Retinal pigment epithelial cell (primary cell): Measurements from ENCODE around the gene MRPL23.

Experiments used
- DNase-seq: peaks from one replicate; pipeline ENCODE4 v3.0.0-alpha.2; 2010; ENCODE audit warnings: low read depth
- H3K4me3 ChIP-seq: 2 replicates; pipeline ENCODE4 v1.5.1; 2011; ENCODE audit warnings: mild to moderate bottlenecking, low read length, control low read depth, moderate library complexity
- TF ChIP-seq, protein P1 (sequence below): conservative IDR thresholded peaks from 2 replicates; pipeline ENCODE4 v1.5.1; 2011; ENCODE audit warnings: low read depth, low read length, control low read depth, inconsistent platforms

Gene MRPL23

DNA sequence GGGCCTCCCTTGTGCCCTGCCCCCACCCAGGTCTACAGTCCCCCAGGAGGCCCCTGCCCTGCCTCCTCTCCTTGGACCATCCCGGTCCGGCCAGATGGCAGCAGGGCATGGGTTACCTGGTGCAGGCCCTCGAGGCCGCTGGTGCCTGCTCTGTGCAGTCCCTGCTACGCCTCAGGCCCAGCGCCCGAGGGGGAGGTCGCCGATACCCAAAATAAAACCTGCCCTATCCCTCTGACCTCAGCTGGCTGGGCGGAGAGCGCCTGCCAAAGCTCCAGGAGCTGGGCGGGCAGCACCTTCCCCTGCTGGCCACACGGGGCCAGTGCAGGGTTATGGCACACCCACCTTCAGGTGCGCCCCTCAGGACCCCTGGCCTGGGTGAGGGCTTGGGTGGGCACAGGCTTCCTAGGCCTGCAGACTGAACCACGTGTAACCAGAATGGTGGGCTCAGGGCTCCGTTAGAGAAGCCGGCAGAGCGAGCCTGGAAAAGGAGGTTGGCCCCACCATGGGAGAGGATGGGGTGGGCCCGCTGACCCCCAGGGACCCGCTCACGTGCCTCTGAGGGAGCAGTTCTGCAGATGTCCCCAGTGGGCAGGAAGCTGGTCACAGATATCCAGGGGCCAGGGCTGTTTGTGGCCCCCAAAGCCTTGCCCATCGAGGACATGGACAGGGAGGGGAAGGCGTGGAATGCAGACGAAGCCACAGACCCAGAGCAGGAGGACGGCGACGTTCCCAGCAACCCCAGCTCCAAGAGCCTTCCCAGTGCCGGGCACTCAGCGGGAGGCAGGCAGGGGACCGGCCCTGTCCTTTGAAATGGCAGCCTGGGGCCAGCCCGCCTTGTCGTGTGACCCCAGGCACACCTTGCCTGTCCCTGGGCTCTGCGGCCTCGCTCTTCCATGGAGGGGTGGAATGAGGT is 29.4 kb upstream of the MRPL23 start:
- no peak for DNase-seq
- TF ChIP-seq, protein P1, sequence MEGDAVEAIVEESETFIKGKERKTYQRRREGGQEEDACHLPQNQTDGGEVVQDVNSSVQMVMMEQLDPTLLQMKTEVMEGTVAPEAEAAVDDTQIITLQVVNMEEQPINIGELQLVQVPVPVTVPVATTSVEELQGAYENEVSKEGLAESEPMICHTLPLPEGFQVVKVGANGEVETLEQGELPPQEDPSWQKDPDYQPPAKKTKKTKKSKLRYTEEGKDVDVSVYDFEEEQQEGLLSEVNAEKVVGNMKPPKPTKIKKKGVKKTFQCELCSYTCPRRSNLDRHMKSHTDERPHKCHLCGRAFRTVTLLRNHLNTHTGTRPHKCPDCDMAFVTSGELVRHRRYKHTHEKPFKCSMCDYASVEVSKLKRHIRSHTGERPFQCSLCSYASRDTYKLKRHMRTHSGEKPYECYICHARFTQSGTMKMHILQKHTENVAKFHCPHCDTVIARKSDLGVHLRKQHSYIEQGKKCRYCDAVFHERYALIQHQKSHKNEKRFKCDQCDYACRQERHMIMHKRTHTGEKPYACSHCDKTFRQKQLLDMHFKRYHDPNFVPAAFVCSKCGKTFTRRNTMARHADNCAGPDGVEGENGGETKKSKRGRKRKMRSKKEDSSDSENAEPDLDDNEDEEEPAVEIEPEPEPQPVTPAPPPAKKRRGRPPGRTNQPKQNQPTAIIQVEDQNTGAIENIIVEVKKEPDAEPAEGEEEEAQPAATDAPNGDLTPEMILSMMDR: peak; percentile 45
- H3K4me3 ChIP-seq: no peak overlapping the region

DNA sequence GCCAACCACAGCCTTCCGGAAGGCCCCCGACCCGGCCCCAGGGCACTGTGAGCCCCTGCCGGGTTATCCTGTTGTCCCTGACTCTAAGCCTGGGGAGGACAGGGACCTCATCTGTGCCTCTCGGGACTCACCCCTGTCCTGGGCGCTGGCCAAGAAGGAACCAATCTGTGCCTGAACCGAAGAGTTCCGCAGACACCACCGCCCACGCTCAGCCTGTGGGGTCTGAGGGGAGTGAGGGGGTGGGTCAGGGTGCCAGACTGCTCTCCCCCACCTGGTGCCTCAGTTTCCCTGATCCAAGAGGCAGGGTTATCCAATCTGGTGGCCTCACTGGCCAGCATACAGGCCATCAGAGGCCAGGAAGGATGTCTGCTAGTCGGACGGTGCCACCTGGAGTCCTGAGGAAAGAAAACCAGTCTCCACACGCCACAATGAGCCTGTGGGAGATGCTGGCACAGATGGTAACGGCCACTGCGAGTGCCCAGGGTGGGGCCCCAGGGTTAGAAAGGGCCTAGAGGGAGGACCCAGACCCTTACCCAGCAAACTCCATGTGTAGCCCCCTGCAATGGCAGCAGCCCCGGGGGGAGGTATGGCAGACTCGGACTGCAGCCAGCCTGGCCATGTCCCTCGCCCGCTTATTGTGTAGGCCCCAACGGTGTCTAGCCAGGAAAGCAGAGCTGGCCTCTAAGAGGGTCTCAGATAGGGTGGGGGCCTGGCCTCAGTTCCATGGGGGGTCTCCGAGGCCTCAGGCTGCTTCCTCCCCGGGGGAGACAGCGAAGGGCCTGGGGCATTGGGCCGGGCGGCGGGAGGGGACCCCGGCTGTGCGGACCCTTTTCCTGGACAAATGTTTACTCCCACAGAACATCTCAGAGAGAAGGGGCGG is 28.5 kb upstream of the MRPL23 start:
- TF ChIP-seq, protein P1: peak; percentile 7
- no peak overlapping the region for H3K4me3 ChIP-seq
- no peak for DNase-seq

DNA sequence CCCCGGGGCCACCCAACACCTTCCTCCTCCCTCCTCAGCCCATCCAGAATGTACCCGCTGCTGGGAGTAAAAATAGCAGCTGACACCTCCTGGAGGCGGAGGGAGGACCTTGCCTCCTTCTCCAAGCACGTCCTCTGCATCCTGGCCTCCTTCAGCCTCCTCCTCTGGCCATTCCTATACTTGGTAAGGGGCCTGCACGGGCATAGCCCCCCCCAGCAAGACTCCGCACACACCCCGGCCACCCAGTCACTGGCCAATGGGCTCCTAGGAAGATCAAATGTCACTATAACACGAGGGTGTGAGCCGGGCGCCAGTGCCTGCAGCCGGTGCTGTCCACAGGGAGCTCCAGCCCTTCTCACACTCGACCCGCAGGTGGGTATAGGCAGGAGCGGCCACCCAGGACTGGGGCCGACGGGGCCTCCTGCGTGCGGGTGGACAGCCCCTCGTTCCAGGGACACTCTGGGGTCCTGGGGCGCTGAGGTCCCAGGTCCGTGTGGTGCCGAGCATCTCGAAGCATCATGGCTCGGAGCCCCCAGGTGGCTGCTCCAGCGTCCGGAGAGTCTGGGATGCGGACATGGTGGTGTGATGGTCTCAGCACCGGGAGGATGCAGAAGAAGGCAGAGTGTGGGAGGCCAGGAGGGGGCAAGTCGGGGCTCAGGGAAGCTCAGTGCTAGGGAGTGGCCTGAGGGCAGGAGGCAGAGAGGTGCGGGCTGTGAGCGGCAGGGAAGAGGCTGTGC is 27.6 kb upstream of the MRPL23 start, which contains the start of gene TNNT3:
Gene TNNT3, plus strand, starts transcription at position 313 of the 737 bp plus-strand sequence. CDS start 3,172 bp downstream, outside the sequence.
- TF ChIP-seq, protein P1: no peak
- no peak for DNase-seq
- H3K4me3 ChIP-seq: no peak within 1 kb of the TSS

GRCh38 chr11:1920128-1920908 is 26.8 kb upstream of the MRPL23 start:
- DNase-seq: no peak
- no peak overlapping the region for H3K4me3 ChIP-seq
- TF ChIP-seq, protein P1: no peak

- TF ChIP-seq, protein P1: no peak
- H3K4me3 ChIP-seq: no peak overlapping the region
- no peak for DNase-seq
Observed at GRCh38 chr11:1920909-1921573, 26.1 kb upstream of the MRPL23 start.
